Measurements from ENCODE around the gene IRF6.

Gene IRF6

GRCh38 chr1:209805875-209806760 lies at the start of gene IRF6:
TSS of gene IRF6 (minus strand) at chr1:209806142. CDS start at chr1:209801413, 4,729 bp downstream.
- DNase-seq = peak; percentile 61 to 74

DNA sequence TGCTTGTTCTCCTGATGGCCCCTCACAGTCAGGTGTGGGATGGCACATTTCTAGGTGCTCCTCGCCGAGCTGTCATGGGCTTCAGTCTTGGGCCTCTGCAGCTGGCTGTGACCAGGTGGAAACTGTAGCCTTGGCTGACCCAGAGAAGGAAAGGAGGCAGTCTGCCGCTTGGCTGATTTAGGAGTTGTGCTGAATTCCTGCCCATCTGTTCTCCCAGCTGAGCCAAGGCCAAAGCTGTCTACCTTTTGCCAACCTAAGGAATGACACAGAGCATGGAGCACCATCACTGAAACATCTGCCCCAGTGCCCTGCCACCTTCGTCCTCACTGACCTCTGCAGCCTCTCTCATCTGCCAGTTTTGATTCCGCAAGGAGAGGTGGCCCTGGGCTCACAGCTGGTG lies 49.7 kb upstream of the IRF6 start:
- no peak for DNase-seq

- DNase-seq = no peak
Observed at GRCh38 chr1:209855006-209855405, 49.1 kb upstream of the IRF6 start.

DNA sequence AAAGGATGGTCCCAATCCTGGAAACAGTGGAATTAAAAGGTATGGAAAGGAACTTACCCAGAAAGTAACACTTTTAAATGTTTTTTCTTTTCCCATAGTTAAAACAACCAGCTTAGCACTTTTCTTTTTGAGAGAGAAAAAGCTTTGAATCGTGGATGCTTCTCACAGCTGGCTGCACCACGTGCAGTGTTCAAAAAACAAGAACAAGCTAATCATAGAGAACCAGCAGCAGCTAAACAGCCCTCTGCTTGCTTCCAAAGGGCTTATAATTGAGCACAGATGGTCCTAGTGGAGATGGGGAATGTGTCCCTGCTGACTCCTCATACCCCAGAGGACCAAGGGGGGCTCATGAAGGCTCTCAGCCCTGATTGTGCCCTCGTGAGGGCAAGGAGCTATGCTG lies 48.3 kb upstream of the IRF6 start:
- DNase-seq = no peak

- no peak for DNase-seq
Observed at GRCh38 chr1:209853676-209854075, 47.7 kb upstream of the IRF6 start.

DNA sequence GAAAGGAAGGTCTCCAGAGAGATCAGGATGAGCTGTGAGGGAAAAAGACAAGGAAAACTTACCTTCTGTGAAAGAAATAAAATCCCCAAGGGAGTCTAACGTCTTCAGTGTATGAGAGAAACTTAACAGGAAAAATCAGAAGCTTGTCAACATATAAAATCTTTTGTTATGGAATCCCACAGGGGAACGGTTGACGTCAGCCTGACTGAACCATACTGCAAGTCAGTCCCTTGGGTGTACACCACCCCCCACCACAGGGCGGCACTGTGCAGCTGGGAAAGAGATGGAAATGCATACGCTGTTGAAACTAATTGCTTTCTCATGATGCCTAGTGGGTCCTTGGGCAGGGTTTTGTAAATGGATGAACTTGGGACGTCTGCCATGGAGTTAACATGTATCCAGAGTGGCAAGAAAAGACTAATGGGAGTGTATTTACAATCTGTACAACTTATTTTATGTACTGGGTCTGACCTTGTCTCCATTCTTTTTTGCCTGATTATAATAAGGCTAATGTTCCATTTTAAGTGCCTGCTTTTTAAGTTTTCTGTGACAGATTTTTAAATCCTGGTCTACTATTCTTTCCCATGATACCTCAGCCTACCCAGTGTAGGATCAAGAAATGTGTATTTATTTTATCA lies 44.5 kb upstream of the IRF6 start:
- DNase-seq = peak; percentile 51 to 52

DNA sequence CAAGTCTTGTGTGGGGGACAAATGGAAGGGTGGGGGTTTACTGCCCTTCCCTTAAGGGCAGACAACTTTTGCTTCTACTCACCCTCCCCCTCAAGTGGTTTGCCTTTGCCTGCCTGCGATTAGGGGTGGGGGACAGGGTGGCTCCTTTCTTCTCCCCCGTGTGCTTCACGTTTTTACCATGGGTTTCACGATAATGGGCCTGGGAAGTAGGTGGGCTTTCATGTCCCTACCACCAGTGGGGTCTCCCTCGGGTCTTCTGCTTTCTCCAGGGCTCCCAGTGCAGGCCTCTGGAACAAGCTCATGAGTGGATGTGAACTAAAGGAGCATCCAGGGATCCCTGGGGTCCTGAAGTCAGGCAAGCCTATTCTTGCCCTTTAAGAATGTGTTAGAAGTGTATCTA lies 43.4 kb upstream of the IRF6 start:
- DNase-seq = no peak

GRCh38 chr1:209845408-209845725 lies 39.4 kb upstream of the IRF6 start:
- DNase-seq = no peak

DNA sequence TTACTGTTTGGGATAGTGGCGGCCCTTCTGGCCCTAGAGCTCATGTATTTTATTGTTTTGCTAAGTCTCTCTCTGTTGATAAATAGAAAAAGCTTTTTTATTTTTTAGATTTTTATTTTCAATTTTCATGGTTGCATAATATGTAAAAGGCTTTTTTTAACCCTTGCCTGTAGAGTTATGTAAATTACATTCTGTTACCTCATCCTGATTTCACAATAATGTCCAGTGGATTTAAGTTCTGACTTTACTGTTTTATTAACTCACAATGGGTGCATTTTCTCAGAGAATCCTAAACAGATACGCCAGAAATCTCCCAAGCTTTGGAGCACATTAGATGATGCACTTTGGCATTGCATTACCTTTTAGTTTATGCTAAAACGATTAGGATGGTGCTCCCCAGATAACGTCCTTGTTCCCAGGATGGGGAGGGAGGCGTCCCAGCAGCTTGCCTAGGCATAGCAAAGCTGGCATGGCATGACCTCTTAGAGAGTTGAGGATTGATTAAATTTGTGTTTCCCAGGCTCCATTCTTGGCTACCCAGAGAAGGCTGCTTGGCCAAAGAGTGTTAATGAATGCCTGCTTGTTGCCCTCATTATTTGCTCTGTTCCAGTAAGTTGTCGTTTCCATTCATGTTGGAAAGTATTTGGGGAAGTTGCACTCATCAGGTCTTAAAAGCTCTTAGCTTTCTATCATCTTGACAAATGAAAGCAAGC lies 38.9 kb upstream of the IRF6 start:
- DNase-seq = no peak

GRCh38 chr1:209840611-209841010 lies 34.7 kb upstream of the IRF6 start:
- no peak for DNase-seq

GRCh38 chr1:209839875-209840546 lies 34.1 kb upstream of the IRF6 start:
- peak in 1 of 2 donors; percentile 14 for DNase-seq

- DNase-seq = no peak
Observed at GRCh38 chr1:209838537-209838936, 32.6 kb upstream of the IRF6 start.

DNA sequence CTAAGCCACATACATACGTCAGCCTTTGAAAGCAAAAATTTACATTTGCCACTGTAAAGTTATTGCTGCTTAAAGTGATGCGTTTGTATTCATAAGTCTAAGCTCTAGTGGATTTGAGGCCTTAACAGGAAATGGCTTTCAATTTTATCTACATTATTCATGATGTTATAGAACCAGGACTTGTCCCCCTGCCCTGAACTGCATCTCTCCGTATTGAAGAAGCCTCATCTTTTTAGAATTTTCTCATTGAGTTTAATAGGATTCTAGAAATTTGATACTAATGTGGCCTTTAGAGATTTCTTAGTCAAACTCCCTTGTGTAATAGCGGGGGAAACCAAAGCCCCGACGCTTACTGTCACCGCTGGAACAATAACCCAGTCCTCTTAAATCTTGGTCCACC lies 31.7 kb upstream of the IRF6 start:
- DNase-seq = no peak

DNA sequence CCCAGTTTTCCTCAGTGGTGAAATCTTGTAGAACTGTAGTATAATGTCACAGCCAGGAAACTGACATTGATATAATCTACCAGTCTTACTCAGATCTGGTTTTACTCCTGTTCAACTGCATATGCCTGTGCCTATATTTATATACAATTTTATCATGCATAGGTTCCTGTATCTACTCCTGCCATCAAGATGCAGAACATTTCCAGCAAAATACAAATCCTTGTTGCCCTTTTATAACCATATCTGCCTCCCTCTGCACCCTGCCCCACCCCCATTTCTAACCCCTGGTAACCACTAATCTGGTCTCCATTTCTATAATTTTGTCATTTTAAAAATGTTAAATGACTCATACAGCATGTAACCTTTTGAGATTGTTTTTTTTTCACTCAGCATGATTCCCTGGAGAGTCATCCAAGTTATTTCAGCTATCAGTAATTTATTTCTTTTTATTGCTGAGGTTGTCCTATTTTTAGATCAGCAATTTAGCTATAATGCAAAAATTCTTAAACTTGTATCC lies 29.9 kb upstream of the IRF6 start:
- peak in 1 of 2 donors; percentile 49 for DNase-seq

DNA sequence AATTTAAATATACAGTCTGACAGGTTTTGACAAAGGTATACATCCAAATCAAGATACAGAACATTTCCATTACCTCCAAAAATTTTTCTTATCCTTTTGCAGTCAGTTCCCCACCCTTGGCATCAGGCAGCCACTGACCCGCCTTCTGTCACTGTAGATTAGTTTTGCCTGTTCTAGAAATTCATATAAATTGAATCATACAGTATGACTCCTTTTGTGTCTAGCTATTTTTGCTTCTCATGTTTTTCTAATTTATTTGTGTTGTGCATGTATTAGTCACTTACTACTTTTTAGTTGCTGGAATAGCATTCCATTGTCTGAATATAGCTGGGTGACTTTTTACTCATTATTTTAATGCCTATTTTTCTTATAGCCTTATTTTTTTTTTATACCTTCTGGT lies 25.7 kb upstream of the IRF6 start:
- no peak for DNase-seq

DNA sequence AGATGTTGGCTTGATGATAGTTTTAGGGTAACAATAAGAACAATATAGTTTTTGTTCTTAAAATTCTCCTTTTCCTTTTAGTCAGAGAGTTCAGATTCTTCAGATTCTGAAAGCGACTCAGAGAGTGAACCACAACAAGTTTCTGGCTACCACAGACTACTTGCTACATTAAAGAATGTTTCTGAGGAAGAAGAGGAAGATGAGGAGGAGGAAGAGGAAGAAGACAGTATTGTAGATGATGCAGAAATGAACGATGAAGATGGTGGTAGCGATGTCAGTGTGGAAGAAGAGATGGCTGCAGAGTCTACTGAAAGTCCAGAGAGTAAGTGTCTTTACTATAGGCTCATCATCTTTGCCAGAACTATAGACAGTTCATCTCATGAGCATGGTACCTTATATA lies 24.8 kb upstream of the IRF6 start:
- no peak for DNase-seq

DNA sequence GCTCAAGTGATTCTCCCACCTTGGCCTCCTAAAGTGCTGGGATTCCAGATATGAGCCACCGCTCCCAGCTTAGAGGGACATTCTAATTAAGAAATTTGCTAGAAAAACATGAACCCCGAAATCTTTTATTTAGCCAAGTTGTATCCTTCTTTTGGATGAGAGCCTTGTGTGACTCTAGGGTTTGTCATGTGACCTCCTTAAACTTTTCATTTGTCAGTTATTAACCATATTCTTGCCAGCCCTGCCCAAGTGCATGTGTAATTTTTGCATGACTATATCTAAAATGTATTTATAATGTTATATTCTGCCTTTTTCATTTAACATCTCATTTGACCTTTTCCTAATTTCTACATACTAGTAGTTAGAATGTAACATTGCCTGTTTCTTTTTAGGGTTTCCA lies 23.8 kb upstream of the IRF6 start:
- DNase-seq = no peak

DNA sequence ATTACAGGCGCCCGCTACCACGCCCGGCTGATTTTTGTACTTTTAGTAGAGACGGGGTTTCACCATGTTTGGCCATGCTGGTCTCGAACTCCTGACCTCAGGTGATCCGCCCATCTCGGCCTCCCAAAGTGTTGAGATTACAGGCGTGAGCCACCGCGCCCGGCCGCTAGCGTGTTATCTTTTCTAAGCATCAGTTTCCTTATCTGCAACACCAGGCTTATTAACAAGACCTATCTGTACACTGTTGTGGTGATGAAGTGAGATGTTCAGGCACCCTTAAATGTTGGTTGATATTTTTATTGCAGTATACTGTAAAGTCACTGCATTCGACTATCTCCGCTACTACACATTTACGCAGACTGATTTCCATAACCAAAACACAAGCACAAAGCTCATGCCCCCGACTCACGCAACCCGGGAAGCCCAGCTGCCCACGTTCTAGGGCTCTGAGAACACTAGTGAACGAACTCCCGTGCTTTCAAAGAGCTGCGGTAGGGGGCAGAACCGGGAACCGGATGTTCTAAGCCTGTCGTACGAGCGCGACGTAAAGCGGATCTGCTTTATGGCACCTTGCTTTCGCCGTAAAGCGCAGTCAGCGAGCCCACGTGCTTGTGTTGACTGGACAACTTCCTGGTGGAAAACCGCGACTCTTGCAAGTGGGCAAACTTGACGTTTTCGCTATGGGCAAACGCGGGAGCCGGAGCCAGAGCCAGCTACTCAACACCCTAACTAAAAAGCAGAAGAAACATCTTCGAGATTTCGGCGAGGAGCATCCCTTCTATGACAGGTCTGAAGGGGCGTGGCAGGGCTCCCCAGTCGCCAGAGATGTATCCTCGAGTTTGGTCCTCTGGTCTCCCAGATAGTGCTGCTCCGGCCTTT lies 21.7 kb upstream of the IRF6 start, which contains the start of gene UTP25:
Gene UTP25 (plus strand): TSS at position 589 of the 879 bp plus-strand sequence. CDS start 92 bp downstream, at position 681.
- peak; percentile 93 to 94 for DNase-seq

GRCh38 chr1:209825591-209826434 lies 19.9 kb upstream of the IRF6 start:
- no peak for DNase-seq

- no peak for DNase-seq
Observed at GRCh38 chr1:209823143-209824041, 17.4 kb upstream of the IRF6 start.

Data from stimulated activated CD4-positive, alpha-beta T cell treated with anti-CD3 and anti-CD28 coated beads, Interleukin-2, amount 100 ng/mL, for 24 hours (primary cell).